Epithelial cell of esophagus (primary cell): ENCODE measurements around the gene JAK2.

ENCODE experiments used
- DNase-seq: peaks from one replicate; pipeline ENCODE4 v3.0.0; 2010; ENCODE audit warnings: low read depth
- H3K4me3 ChIP-seq: 2 replicates; pipeline ENCODE4 v1.5.1; 2011; ENCODE audit warnings: mild to moderate bottlenecking, low read length, control low read depth
- CTCF ChIP-seq: IDR thresholded peaks from 2 replicates; pipeline ENCODE4 v1.5.1; 2011; ENCODE audit warnings: low read depth, mild to moderate bottlenecking, low read length, control low read depth, inconsistent platforms; ENCODE audit not compliant: insufficient read depth; ENCODE audit errors: missing control alignments

JAK2 gene

DNA sequence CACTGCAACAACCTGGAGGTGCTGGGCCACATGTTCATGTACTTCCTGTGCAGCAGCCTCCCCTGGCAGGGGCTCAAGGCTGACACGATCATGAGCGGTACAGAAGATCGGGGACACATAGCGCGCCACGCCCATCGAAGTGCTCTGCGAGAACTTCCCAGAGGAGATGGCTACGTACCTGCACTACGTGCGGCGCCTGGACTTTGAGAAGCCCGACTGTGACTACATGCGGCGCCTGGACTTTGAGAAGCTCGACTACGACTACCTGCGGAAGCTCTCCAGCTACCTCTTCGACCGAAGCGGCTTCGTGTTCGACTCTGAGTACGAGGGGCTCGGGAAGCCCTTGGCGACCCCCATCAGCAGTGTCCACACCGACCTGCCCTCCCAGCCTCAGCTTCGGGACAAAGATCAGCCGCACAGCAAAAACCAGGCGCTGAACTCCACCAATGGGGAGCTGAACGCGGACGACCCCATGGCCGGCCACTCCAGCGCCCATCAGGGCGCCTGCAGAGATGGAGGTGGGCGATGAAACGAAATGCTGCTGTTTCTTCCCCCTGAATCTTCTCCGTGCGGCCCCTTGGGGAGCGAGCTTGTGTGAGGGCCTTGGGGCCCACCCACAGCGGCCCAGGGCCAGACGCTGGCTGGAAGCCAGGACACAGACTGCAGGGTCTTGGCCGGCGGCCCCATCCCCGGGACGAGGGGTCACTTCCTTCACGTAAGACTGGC is 56.5 kb downstream of the JAK2 start:
- no peak overlapping the region for H3K4me3 ChIP-seq
- no peak for DNase-seq
- no peak for TF ChIP-seq CTCF

DNA sequence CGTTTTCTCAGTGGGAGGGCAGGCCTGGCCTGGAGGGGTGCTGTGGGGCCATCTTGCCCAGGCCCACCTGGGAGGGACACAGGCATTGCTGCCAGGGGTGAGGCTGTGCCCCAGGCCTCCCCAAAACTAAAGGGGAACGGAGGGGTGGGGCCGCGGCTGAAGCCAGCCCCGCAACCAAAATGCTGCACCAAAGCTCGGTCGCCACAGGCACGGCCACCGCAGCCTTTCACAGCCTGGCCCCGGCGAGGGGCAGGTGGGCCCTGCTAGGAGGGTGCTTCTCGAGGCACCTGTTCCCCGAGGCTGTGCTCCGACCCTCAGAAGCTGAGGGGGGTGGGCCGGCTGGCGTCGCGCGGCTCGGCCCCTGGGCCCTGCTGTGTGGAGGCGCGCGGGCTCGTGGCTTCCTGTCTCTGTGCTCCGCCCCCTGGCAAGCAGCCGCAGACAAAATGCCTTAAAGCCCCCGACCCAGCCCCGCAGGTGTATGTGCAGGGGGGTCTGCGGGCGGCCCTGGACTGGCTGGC is 57.6 kb downstream of the JAK2 start:
- no peak overlapping the region for H3K4me3 ChIP-seq
- DNase-seq, result no peak
- no peak for TF ChIP-seq CTCF

DNA sequence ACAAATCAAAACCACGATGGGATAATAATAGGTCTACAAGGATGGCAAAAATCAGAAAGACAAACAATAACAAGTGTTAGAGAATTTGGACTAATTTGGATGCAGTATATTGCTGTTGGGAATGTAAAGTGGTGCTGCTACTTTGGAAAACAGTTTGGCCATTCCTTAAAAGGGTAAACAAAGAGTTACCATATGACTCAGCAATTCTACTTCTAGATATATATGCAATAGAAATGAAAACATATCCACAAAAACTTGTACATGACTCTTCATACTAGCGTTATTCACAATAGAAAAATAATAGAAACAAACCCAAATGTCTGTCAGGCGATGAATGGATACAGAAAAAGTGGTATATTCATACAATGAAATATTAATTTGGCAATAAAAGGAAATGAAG is 58.3 kb downstream of the JAK2 start:
- TF ChIP-seq CTCF, result no peak
- no peak overlapping the region for H3K4me3 ChIP-seq
- DNase-seq, result no peak

DNA sequence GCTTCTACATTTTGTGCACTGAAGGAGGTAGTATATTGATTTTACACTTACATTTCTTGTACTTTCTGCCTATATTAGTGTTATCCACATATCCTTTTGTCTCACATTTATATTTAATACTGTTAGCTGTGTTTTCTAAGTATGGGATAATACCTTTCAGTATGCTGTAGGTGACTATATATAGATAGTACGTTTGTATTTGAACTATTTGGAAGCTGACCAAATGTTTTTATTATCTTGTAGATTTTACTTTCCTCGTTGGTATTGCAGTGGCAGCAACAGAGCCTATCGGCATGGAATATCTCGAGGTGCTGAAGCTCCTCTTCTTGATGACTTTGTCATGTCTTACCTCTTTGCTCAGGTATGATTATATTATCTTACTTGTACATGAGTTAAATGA is 59.1 kb downstream of the JAK2 start:
- no peak for TF ChIP-seq CTCF
- DNase-seq, result no peak
- no peak overlapping the region for H3K4me3 ChIP-seq

DNA sequence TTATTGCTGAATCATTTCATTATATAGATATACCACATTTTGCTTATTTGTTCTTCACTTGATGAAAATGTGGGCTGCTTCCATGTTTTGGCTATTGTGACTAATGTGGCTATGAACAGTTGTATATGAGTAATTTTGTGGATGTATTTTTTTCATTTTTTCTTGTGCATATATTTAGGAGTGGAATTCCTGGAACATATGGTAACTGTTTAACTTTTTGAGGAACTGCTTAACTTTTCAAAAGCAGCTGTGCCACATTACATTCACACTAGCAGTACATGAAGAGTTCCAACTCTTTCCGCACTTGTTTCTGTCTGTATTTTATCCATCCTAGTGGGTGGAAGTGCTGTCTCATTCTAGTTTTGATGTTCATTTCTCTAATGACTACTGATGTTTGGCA is 67.8 kb downstream of the JAK2 start:
- no peak for TF ChIP-seq CTCF
- H3K4me3 ChIP-seq, result no peak overlapping the region
- no peak for DNase-seq

- DNase-seq, result no peak
- no peak for TF ChIP-seq CTCF
- no peak overlapping the region for H3K4me3 ChIP-seq
These were observed 77.6 kb downstream of the JAK2 start for GRCh38 chr9:5062631-5063030.

- no peak for DNase-seq
- H3K4me3 ChIP-seq, result no peak overlapping the region
- TF ChIP-seq CTCF, result no peak
These were observed 87.8 kb downstream of the JAK2 start for GRCh38 chr9:5072871-5073270.
